Measurements from ENCODE around the gene GIMAP5. TPM values are rescaled to one million over a fixed set of nuclear protein-coding genes. Genes with fewer than 3 reads are reported as not detected.

The GIMAP5 gene
- polyA plus RNA-seq, 1 donor from 2014 or later, result not detected

GRCh38 chr7:150728609-150729008 is 8.6 kb upstream of the GIMAP5 start:
- H3K9me2 ChIP-seq (ENCODE audit: insufficient read depth, low read length), result no peaks in the 10 kb centered on the region
- no peaks in the 10 kb centered on the region for H3K9me3 ChIP-seq (ENCODE audit: low read length)
- no peaks in the 10 kb centered on the region for H3K79me2 ChIP-seq (replicated peaks; ENCODE audit: insufficient read depth, low read length)
- H3K27me3 ChIP-seq (ENCODE audit: insufficient read depth, low read depth, low read length), result no peaks in the 10 kb centered on the region
- no peak overlapping the region for H2AFZ ChIP-seq (ENCODE audit: low read depth, low read length)
- no peaks in the 10 kb centered on the region for H3F3A ChIP-seq (ENCODE audit: insufficient read depth, low read length, poor library complexity, severe bottlenecking)
- TF ChIP-seq EZH2 (IDR thresholded peaks at IDR 0.05; ENCODE audit: borderline replicate concordance, insufficient read depth, low read length, poor library complexity, severe bottlenecking), result no peak
- no peak for TF ChIP-seq REST (IDR thresholded peaks at IDR 0.05; ENCODE audit: borderline replicate concordance)
- TF ChIP-seq POLR2AphosphoS5 (IDR thresholded peaks at IDR 0.05), result no peak
- TF ChIP-seq TAF1 (IDR thresholded peaks at IDR 0.05; ENCODE audit: low read depth), result no peak
- TF ChIP-seq CTCF (IDR thresholded peaks at IDR 0.05; ENCODE audit: poor library complexity, severe bottlenecking), result no peak
- H4K20me1 ChIP-seq (ENCODE audit: insufficient read depth), result no peaks in the 10 kb centered on the region
- H3K4me3 ChIP-seq (ENCODE audit: low read length), result no peak overlapping the region
- no peak overlapping the region for H3K4me2 ChIP-seq (ENCODE audit: low read length)
- H3K9ac ChIP-seq (ENCODE audit: low read length), result no peak overlapping the region
- no peak overlapping the region for H3K27ac ChIP-seq (ENCODE audit: low read length)
- no peaks in the 10 kb centered on the region for H3K36me3 ChIP-seq (ENCODE audit: insufficient read depth, low read length)

- no peak overlapping the region for H3K4me3 ChIP-seq (ENCODE audit: low read length)
- H3K9ac ChIP-seq (ENCODE audit: low read length), result no peak overlapping the region
- H3K27me3 ChIP-seq (ENCODE audit: insufficient read depth, low read depth, low read length), result no peaks in the 10 kb centered on the region
- H3K36me3 ChIP-seq (ENCODE audit: insufficient read depth, low read length), result no peaks in the 10 kb centered on the region
- TF ChIP-seq TAF1 (IDR thresholded peaks at IDR 0.05; ENCODE audit: low read depth) (no peak), EZH2 (IDR thresholded peaks at IDR 0.05; ENCODE audit: borderline replicate concordance, insufficient read depth, low read length, poor library complexity, severe bottlenecking) (no peak), POLR2AphosphoS5 (IDR thresholded peaks at IDR 0.05) (no peak), REST (IDR thresholded peaks at IDR 0.05; ENCODE audit: borderline replicate concordance) (no peak), CTCF (IDR thresholded peaks at IDR 0.05; ENCODE audit: poor library complexity, severe bottlenecking) (no peak), SMC3 (conservative IDR thresholded peaks at IDR 0.05; ENCODE audit: poor library complexity) (no peak), EP300 (conservative IDR thresholded peaks at IDR 0.05; ENCODE audit: poor library complexity, severe bottlenecking) (no peak), MXI1 (conservative IDR thresholded peaks at IDR 0.05; ENCODE audit: poor library complexity, severe bottlenecking) (no peak), RAD21 (conservative IDR thresholded peaks at IDR 0.05) (no peak)
- no peaks in the 10 kb centered on the region for H3K9me3 ChIP-seq (ENCODE audit: low read length)
- H2AFZ ChIP-seq (ENCODE audit: low read depth, low read length), result no peak overlapping the region
- no peak overlapping the region for H3K4me2 ChIP-seq (ENCODE audit: low read length)
- no peaks in the 10 kb centered on the region for H3K9me2 ChIP-seq (ENCODE audit: insufficient read depth, low read length)
- H3F3A ChIP-seq (ENCODE audit: insufficient read depth, low read length, poor library complexity, severe bottlenecking), result no peaks in the 10 kb centered on the region
- no peaks in the 10 kb centered on the region for H4K20me1 ChIP-seq (ENCODE audit: insufficient read depth)
- no peaks in the 10 kb centered on the region for H3K79me2 ChIP-seq (replicated peaks; ENCODE audit: insufficient read depth, low read length)
- no peak overlapping the region for H3K27ac ChIP-seq (ENCODE audit: low read length)
Observed at GRCh38 chr7:150731916-150732315, 5.3 kb upstream of the GIMAP5 start.
